WI38 (cell line): Measurements from ENCODE around the gene ANAPC2.

Experiments
- H3K4me3 ChIP-seq: 2 replicates; pipeline ENCODE4 v1.5.1; 2011; ENCODE audit warnings: low read depth, mild to moderate bottlenecking, control low read depth, low read length
- TF ChIP-seq, protein P1 (sequence below): IDR thresholded peaks from 2 replicates; pipeline ENCODE4 v1.5.1; 2012; ENCODE audit warnings: low read depth, mild to moderate bottlenecking, control low read depth, low read length

The ANAPC2 gene

DNA sequence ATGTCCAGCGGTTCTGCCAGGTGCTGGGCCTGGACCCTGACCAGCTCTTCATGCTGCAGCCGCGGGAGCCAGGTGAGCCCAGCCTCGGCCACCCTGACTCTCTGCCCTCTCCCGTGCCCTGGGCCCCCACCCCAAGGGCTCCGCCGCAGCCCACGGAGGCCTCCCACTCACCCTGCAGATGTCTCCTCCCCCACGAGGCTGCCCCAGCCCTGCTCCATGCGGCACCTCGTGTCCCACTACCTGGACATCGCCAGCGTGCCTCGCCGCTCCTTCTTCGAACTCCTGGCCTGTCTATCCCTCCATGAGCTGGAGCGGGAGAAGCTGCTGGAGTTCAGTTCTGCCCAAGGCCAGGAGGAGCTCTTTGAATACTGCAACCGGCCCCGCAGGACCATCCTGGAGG lies 26.3 kb upstream of the ANAPC2 start:
- TF ChIP-seq, protein P1, sequence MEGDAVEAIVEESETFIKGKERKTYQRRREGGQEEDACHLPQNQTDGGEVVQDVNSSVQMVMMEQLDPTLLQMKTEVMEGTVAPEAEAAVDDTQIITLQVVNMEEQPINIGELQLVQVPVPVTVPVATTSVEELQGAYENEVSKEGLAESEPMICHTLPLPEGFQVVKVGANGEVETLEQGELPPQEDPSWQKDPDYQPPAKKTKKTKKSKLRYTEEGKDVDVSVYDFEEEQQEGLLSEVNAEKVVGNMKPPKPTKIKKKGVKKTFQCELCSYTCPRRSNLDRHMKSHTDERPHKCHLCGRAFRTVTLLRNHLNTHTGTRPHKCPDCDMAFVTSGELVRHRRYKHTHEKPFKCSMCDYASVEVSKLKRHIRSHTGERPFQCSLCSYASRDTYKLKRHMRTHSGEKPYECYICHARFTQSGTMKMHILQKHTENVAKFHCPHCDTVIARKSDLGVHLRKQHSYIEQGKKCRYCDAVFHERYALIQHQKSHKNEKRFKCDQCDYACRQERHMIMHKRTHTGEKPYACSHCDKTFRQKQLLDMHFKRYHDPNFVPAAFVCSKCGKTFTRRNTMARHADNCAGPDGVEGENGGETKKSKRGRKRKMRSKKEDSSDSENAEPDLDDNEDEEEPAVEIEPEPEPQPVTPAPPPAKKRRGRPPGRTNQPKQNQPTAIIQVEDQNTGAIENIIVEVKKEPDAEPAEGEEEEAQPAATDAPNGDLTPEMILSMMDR: no peak
- no peak overlapping the region for H3K4me3 ChIP-seq

DNA sequence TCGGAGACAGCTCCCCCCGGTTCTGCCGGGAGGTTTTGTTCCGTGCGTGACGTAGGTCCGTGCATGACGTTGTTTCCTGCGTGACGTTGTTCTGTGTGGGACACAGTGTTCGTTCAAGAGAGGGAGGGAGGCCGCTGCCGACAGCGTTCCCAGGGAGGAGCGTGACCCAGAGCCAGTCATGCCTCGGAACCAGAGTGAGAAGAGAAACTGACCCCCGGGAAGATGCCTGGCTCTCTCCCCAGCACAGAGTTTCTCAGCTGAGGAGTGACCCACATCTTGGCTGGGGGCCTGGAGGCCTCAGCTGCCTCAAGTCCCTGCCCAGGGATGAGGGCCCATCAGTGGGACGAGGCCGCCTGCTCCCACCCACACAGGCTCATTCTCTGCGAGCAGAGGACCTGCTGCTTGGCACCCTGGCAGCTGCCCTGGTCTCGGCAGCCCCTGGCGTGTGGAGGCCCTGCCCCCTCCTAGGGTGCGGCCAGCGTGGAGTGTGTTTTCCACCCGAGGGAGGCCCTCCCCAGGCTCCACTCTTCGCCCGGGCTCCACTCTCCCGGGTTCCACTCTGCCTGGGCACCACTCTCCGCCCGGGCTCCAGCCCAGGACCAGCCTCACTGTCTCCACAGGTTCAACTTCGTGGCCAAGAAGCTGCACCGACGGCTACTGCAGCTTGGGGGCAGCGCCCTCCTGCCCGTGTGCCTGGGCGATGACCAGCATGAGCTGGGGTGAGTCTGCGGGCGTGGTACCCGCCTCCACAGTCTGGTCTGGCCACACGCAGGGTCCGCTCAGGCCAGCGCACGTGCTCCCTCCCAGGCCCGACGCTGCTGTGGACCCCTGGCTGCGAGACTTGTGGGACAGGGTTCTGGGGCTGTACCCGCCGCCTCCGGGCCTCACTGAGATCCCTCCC lies 25.1 kb upstream of the ANAPC2 start:
- TF ChIP-seq, protein P1: no peak
- no peak overlapping the region for H3K4me3 ChIP-seq

DNA sequence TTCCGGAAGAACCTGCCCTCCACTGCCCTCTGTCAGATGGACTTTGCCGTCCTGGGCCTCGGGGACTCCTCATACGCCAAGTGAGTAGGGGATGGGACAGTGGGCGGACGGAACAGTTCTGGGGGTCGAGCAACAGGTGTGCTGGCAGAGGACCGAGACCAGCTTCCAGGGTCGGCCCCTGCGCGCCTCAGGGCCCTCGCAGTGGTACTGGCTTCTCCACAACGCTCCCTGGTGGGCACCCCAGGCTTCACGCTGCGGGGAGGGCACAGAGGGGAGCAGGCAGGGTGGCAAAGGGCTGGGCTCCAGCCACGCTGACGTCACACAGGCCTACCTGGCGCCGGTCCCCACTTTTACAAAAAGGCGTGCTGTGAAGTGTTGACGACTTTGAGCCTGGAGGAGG lies 24.2 kb upstream of the ANAPC2 start:
- no peak overlapping the region for H3K4me3 ChIP-seq
- TF ChIP-seq, protein P1: no peak

DNA sequence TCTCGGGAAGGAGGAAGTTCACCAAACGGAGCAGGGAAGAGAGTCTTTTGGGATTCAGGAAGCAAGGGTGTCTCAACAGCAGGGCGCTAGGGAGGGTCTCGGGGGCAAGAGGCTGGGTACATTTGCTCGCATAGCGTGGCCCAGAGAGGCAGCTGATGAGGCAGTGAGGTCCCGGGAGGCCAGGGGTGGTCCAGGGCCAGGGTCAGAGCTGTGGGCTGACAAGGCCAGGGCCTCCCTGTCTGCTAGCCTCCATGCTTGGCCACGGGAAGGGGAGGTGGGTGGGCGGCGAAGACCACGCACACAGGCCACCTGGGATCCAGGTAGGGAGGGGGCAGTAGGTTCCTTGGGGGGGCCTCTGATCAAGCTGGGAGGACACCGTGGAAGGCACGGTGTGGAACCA lies 23.2 kb upstream of the ANAPC2 start:
- TF ChIP-seq, protein P1: no peak
- no peak overlapping the region for H3K4me3 ChIP-seq

DNA sequence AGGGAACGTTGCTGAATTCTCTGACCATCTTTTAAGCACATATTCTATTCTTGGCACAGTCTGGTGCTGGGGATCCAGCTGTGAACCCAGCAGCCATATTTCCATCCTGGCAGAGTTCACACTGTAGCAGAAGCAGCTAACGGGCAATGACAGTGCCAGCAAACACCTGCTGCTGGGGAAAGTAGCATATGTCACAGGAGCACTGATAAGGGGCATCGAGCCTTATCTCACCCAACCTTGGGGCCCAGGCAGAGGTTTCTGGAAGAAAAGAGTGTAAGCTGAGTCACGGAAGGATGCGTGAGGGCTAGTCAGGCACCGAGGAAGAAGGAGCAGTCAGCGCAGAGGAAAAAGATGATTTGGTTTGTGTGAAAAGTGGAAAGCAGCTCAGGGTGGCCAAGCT lies 18.2 kb upstream of the ANAPC2 start:
- TF ChIP-seq, protein P1: no peak
- H3K4me3 ChIP-seq: peak overlapping the region; percentile 95

DNA sequence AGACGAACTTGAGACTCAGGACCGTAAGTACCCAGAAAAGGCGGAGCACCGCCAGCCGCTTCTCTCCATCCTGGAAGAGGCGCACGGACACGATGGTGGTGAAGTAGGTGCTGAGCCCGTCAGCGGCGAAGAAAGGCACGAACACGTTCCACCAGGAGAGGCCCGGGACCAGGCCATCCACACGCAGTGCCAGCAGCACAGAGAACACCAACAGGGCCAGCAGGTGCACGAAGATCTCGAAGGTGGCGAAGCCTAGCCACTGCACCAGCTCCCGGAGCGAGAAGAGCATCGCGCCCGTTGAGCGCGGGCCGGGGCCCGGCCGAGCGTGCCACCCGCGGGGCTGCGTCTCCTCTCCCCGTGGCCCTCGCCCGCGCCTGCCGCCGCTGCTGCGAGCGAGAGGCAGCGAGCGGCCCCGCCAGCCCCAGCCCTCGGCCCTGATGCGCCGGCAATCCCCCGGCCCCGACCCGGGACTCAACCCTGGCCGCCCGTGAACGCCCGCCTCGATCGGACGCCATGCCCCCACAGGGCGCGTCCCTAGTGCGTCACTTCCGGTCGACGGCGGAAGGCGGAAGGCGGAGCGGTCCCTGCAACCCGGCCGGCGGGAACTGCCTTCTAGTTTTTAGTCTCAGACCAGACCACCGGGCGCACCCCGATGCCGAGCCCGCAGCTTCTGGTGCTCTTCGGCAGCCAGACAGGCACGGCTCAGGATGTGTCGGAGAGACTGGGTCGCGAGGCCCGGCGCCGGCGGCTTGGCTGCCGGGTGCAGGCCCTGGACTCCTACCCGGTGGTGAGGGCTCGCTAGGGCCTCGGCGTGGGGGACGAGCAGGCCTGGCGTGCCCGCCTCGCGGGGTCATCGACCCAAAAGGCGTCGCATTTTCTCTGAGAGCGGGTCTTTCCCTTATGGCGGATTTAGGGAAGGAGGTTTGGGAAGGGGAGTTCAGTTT lies 17.0 kb upstream of the ANAPC2 start, which contains the start of the genes NDOR1 and TMEM203:
TSS of gene NDOR1 (plus strand) at position 575 of the 944 bp plus-strand sequence. CDS start at position 653, 78 bp downstream.
TSS of gene TMEM203 (minus strand) at position 523 of the 944 bp plus-strand sequence. CDS start at position 289, 234 bp downstream.
- TF ChIP-seq, protein P1: no peak
- peak within 1 kb of the TSS; percentile 95 for H3K4me3 ChIP-seq
